ENCODE measurements around the gene LARGE1. TPM values are rescaled to one million over a fixed set of nuclear protein-coding genes. Genes with fewer than 3 reads are reported as not detected.
A peak's percentile ranks its signal among the peaks of the same experiment; 100 is the strongest.

LARGE1 gene
- total RNA-seq, 1 donor from 2014 or later = 140 TPM

GRCh38 chr22:33894036-33894435 is 26.2 kb downstream of the LARGE1 start:
- ATAC-seq (ENCODE audit: poor library complexity) (no peak), DNase-seq (no peak)
- intact Hi-C loops (cut with DNase I) = no loop called here

- no peak for DNase-seq
- intact Hi-C loops (cut with DNase I) = no loop called here
- no peak for ATAC-seq (ENCODE audit: poor library complexity)
These were observed 26.8 kb downstream of the LARGE1 start for GRCh38 chr22:33893512-33893911.

- no peak for DNase-seq
- intact Hi-C loops (cut with DNase I) = no loop called here
- no peak for ATAC-seq (ENCODE audit: poor library complexity)
These were observed 28.3 kb downstream of the LARGE1 start for GRCh38 chr22:33891992-33892391.

GRCh38 chr22:33891455-33891854 is 28.8 kb downstream of the LARGE1 start:
- DNase-seq = no peak
- ATAC-seq (ENCODE audit: poor library complexity) = no peak
- intact Hi-C loops (cut with DNase I) = no loop called here

- no peak for DNase-seq
- intact Hi-C loops (cut with DNase I) = no loop called here
- ATAC-seq (ENCODE audit: poor library complexity) = peak; percentile 12
These were observed 30.5 kb downstream of the LARGE1 start for GRCh38 chr22:33889748-33890147.

- ATAC-seq (ENCODE audit: poor library complexity) (no peak), DNase-seq (no peak)
- intact Hi-C loops (cut with DNase I) = no loop called here
These were observed 31.5 kb downstream of the LARGE1 start for GRCh38 chr22:33888821-33889220.

GRCh38 chr22:33887173-33887572 is 33.1 kb downstream of the LARGE1 start:
- intact Hi-C loops (cut with DNase I) = no loop called here
- DNase-seq = no peak
- no peak for ATAC-seq (ENCODE audit: poor library complexity)

- DNase-seq = no peak
- ATAC-seq (ENCODE audit: poor library complexity) = no peak
- intact Hi-C loops (cut with DNase I) = no loop called here
These were observed 33.6 kb downstream of the LARGE1 start for GRCh38 chr22:33886696-33887095.

GRCh38 chr22:33884829-33885228 is 35.4 kb downstream of the LARGE1 start:
- no peak for DNase-seq
- ATAC-seq (ENCODE audit: poor library complexity) = peak; percentile 42
- intact Hi-C loops (cut with DNase I) = no loop called here

- peak; percentile 51 for DNase-seq
- peak; percentile 73 for ATAC-seq (ENCODE audit: poor library complexity)
- intact Hi-C loops (cut with DNase I) = no loop called here
These were observed 36.1 kb downstream of the LARGE1 start for GRCh38 chr22:33883961-33884808.

GRCh38 chr22:33883561-33883960 is 36.7 kb downstream of the LARGE1 start:
- no peak for DNase-seq
- intact Hi-C loops (cut with DNase I) = no loop called here
- ATAC-seq (ENCODE audit: poor library complexity) = no peak

- ATAC-seq (ENCODE audit: poor library complexity) = no peak
- no peak for DNase-seq
- intact Hi-C loops (cut with DNase I) = no loop called here
These were observed 37.3 kb downstream of the LARGE1 start for GRCh38 chr22:33882991-33883390.

- no peak for ATAC-seq (ENCODE audit: poor library complexity)
These were observed 39.3 kb downstream of the LARGE1 start for GRCh38 chr22:33880986-33881385.

GRCh38 chr22:33879796-33880195 is 40.5 kb downstream of the LARGE1 start:
- DNase-seq (no peak), ATAC-seq (ENCODE audit: poor library complexity) (no peak)
- intact Hi-C loops (cut with DNase I) = no loop called here

More at GRCh38 chr22:33880986-33881385, 39.3 kb downstream of the LARGE1 start:
- DNase-seq = no peak
- intact Hi-C loops (cut with DNase I) = no loop called here

GRCh38 chr22:33875316-33875715 is 45.0 kb downstream of the LARGE1 start:
- peak; percentile 50 for DNase-seq
- intact Hi-C loops (cut with DNase I) = no loop called here
- peak; percentile 40 for ATAC-seq (ENCODE audit: poor library complexity)

- no peak for ATAC-seq (ENCODE audit: poor library complexity)
- intact Hi-C loops (cut with DNase I) = no loop called here
These were observed 46.1 kb downstream of the LARGE1 start for GRCh38 chr22:33874206-33874605.

GRCh38 chr22:33873666-33874065 is 46.6 kb downstream of the LARGE1 start:
- no peak for DNase-seq
- ATAC-seq (ENCODE audit: poor library complexity) = peak; percentile 7
- intact Hi-C loops (cut with DNase I) = no loop called here

More at GRCh38 chr22:33874206-33874605, 46.1 kb downstream of the LARGE1 start:
- DNase-seq = no peak

GRCh38 chr22:33873186-33873585 is 47.1 kb downstream of the LARGE1 start:
- peak; percentile 68 for DNase-seq
- intact Hi-C loops (cut with DNase I) = no loop called here
- ATAC-seq (ENCODE audit: poor library complexity) = peak; percentile 81

- DNase-seq = peak; percentile 39
- no peak for ATAC-seq (ENCODE audit: poor library complexity)
- intact Hi-C loops (cut with DNase I) = no loop called here
These were observed 48.3 kb downstream of the LARGE1 start for GRCh38 chr22:33871935-33872334.

GRCh38 chr22:33869946-33870345 is 50.3 kb downstream of the LARGE1 start:
- no peak for DNase-seq
- intact Hi-C loops (cut with DNase I) = no loop called here
- no peak for ATAC-seq (ENCODE audit: poor library complexity)

GRCh38 chr22:33867971-33868370 is 52.3 kb downstream of the LARGE1 start:
- no peak for ATAC-seq (ENCODE audit: poor library complexity)
- intact Hi-C loops (cut with DNase I) = no loop called here
- DNase-seq = no peak

All from Right ventricle myocardium superior (tissue), 1 donor.